PC-9 (cell line): ENCODE measurements around the gene OGA. TPM values are rescaled to one million over a fixed set of nuclear protein-coding genes. Genes with fewer than 3 reads are reported as not detected.

ENCODE experiments used
- BruUV-seq: library from RNA; stranded (reverse); fragments of 400-500 nt; replicated peaks from 2 replicates; lab custom pipeline; 2021; lab: Mats Ljungman, UMichigan
- CTCF ChIA-PET: fragments of 300-600 bp; sonication (Branson Sonifier 250); formaldehyde crosslinking; loops from one replicate; lab custom pipeline; 2022; ENCODE audit warnings: antibody characterized with exemption; lab: Charles Lee
- POLR2A ChIA-PET: fragments of 300-600 bp; sonication (Branson Sonifier 250); formaldehyde crosslinking; loops from one replicate; lab custom pipeline; 2022; ENCODE audit warnings: antibody characterized with exemption; ENCODE audit not compliant: unreplicated experiment; lab: Charles Lee
- DNase-seq, 2 experiments: peaks; one replicate each; pipeline versions ENCODE4 v3.0.0 to v3.0.0-alpha.2; 2015 to 2022; ENCODE audit warnings: mixed read lengths in 1 of 2
- H2AFZ ChIP-seq: fragments of 200-600 bp; sonication (generic); 2 replicates; pipeline ENCODE4 v1.8.1; 2017; ENCODE audit warnings: antibody characterized with exemption
- H3F3A ChIP-seq: fragments of 200-600 bp; sonication (generic); 2 replicates; pipeline ENCODE4 v1.8.1; 2017; ENCODE audit warnings: antibody characterized with exemption, mild to moderate bottlenecking, low read depth; ENCODE audit not compliant: insufficient read depth
- H3K27ac ChIP-seq: fragments of 200-600 bp; sonication (generic); 2 replicates; pipeline ENCODE4 v1.6.1; 2016; ENCODE audit warnings: mixed run types
- H3K27me3 ChIP-seq: fragments of 200-600 bp; sonication (generic); 2 replicates; pipeline ENCODE4 v1.6.1; 2016; ENCODE audit warnings: low read depth, mixed run types; ENCODE audit not compliant: insufficient read depth
- H3K36me3 ChIP-seq: fragments of 200-600 bp; sonication (generic); 2 replicates; pipeline ENCODE4 v1.6.1; 2016; ENCODE audit warnings: low read depth, mixed run types
- H3K4me1 ChIP-seq: fragments of 200-600 bp; sonication (generic); replicated peaks from 2 replicates; pipeline ENCODE4 v1.6.1; 2016; ENCODE audit warnings: mixed run types; ENCODE audit not compliant: insufficient read depth
- H3K4me2 ChIP-seq: fragments of 200-600 bp; sonication (generic); 2 replicates; pipeline ENCODE4 v1.6.1; 2017; ENCODE audit warnings: mixed run types
- H3K4me3 ChIP-seq: fragments of 200-600 bp; sonication (generic); 2 replicates; pipeline ENCODE4 v1.6.1; 2016; ENCODE audit warnings: mixed run types
- H3K79me2 ChIP-seq: fragments of 200-600 bp; sonication (generic); 2 replicates; pipeline ENCODE4 v1.6.1; 2017; ENCODE audit warnings: low read depth, mixed run types
- H3K9me2 ChIP-seq: fragments of 200-600 bp; sonication (generic); 2 replicates; pipeline ENCODE4 v1.8.1; 2017; ENCODE audit warnings: mild to moderate bottlenecking; ENCODE audit not compliant: insufficient read depth
- H3K9me3 ChIP-seq: fragments of 200-600 bp; sonication (generic); 2 replicates; pipeline ENCODE4 v1.8.1; 2016; ENCODE audit warnings: low read depth; ENCODE audit not compliant: insufficient read depth
- H4K20me1 ChIP-seq: fragments of 200-600 bp; sonication (generic); 2 replicates; pipeline ENCODE4 v1.8.1; 2017; ENCODE audit not compliant: insufficient read depth
- EZH2 ChIP-seq: fragments of 200-600 bp; sonication (generic); IDR thresholded peaks from 2 replicates; pipeline ENCODE4 v1.8.0; 2017; ENCODE audit warnings: antibody characterized with exemption, low read depth
- intact Hi-C: fragments of 100-400 bp; cut with micrococcal nuclease; formaldehyde crosslinking; loops from one replicate; pipeline ENCODE4 v1.10.0; 2022; ENCODE audit not compliant: unreplicated experiment
- total RNA-seq: library from RNA; stranded (reverse); gene quantifications from 2 replicates; pipeline ENCODE4 v1.2.3, GENCODE V29; 2021
- TF ChIP-seq, protein P1 (sequence below): fragments of 200-600 bp; sonication (generic); conservative IDR thresholded peaks from 2 replicates; pipeline ENCODE4 v1.6.1; 2017; ENCODE audit warnings: mixed run types, antibody characterized with exemption, mild to moderate bottlenecking, moderate library complexity

Gene OGA
- total RNA-seq, 1 experiment from 2014 or later, result 82.0 TPM

DNA sequence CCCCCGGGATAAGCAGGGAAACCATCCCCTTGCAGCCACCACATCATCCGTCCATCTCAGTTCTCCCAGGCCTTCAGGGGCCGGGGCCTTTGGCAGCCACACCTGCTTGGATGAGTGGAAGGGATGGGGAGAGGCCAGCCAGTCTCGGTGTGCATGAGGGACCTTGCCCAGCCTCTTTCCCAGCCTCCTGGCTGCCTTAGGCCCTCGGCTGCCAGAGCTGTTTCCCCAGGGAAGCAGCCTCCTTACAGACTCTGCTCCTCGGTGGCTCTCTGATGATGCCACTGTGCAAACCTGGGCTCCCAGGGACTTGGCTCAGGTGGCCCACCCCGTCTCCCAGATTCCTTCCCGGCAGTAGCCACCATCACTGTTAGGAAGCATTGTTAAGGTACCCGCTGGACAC is 57.0 kb downstream of the OGA start:
- no peaks in the 10 kb centered on the region for H3K36me3 ChIP-seq
- H3K9me3 ChIP-seq, result no peaks in the 10 kb centered on the region
- H4K20me1 ChIP-seq, result no peaks in the 10 kb centered on the region

DNA sequence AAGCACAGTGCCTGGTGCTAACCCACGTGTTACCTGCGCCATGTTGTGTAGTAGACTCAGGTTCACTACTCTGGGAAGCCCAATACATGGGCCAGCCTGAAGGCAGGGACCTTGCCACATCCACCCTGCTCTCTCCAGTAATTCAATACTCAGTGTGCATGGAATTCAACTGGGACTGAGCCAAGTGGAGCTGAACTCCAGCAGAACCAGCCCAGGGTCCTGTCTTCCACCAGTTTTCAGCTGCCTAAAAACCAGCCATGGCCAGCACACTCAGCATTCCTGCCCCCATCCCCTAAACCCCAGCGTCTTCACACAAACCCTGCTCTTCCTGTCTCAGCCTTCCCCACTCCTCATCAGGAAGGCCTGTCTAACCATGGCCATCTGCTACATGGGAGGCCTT is 57.7 kb downstream of the OGA start:
- Histone ChIP-seq H3K4me1 (no peaks in the 10 kb centered on the region), H2AFZ (no peak overlapping the region), H4K20me1 (no peaks in the 10 kb centered on the region), H3K27ac (no peak overlapping the region), H3K9me3 (no peaks in the 10 kb centered on the region), H3K9me2 (no peaks in the 10 kb centered on the region), H3K36me3 (no peaks in the 10 kb centered on the region), H3K27me3 (no peaks in the 10 kb centered on the region), H3K4me3 (no peak overlapping the region), H3K4me2 (no peak overlapping the region), H3F3A (no peaks in the 10 kb centered on the region), H3K79me2 (no peaks in the 10 kb centered on the region)
- DNase-seq, result no peak
- ChIA-PET CTCF (no interaction called here), POLR2A (no interaction called here)
- no TSS peak for BruUV-seq
- TF ChIP-seq, protein P1, sequence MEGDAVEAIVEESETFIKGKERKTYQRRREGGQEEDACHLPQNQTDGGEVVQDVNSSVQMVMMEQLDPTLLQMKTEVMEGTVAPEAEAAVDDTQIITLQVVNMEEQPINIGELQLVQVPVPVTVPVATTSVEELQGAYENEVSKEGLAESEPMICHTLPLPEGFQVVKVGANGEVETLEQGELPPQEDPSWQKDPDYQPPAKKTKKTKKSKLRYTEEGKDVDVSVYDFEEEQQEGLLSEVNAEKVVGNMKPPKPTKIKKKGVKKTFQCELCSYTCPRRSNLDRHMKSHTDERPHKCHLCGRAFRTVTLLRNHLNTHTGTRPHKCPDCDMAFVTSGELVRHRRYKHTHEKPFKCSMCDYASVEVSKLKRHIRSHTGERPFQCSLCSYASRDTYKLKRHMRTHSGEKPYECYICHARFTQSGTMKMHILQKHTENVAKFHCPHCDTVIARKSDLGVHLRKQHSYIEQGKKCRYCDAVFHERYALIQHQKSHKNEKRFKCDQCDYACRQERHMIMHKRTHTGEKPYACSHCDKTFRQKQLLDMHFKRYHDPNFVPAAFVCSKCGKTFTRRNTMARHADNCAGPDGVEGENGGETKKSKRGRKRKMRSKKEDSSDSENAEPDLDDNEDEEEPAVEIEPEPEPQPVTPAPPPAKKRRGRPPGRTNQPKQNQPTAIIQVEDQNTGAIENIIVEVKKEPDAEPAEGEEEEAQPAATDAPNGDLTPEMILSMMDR, result no peak
- TF ChIP-seq EZH2, result no peak
- intact Hi-C loops, result no loop called here

More for the DNA sequence above, 57.0 kb downstream of the OGA start:
- no peak overlapping the region for H3K4me2 ChIP-seq
- BruUV-seq, result no TSS peak
- no peaks in the 10 kb centered on the region for H3K4me1 ChIP-seq
- no peak for DNase-seq
- no peak for TF ChIP-seq EZH2
- TF ChIP-seq, protein P1, result no peak
- no peaks in the 10 kb centered on the region for H3K9me2 ChIP-seq
- H2AFZ ChIP-seq, result no peak overlapping the region
- no peaks in the 10 kb centered on the region for H3K27me3 ChIP-seq
- no peak overlapping the region for H3K27ac ChIP-seq
- no peaks in the 10 kb centered on the region for H3F3A ChIP-seq
- no peak overlapping the region for H3K4me3 ChIP-seq
- ChIA-PET CTCF (no interaction called here), POLR2A (no interaction called here)
- intact Hi-C loops, result no loop called here
- no peaks in the 10 kb centered on the region for H3K79me2 ChIP-seq

DNA sequence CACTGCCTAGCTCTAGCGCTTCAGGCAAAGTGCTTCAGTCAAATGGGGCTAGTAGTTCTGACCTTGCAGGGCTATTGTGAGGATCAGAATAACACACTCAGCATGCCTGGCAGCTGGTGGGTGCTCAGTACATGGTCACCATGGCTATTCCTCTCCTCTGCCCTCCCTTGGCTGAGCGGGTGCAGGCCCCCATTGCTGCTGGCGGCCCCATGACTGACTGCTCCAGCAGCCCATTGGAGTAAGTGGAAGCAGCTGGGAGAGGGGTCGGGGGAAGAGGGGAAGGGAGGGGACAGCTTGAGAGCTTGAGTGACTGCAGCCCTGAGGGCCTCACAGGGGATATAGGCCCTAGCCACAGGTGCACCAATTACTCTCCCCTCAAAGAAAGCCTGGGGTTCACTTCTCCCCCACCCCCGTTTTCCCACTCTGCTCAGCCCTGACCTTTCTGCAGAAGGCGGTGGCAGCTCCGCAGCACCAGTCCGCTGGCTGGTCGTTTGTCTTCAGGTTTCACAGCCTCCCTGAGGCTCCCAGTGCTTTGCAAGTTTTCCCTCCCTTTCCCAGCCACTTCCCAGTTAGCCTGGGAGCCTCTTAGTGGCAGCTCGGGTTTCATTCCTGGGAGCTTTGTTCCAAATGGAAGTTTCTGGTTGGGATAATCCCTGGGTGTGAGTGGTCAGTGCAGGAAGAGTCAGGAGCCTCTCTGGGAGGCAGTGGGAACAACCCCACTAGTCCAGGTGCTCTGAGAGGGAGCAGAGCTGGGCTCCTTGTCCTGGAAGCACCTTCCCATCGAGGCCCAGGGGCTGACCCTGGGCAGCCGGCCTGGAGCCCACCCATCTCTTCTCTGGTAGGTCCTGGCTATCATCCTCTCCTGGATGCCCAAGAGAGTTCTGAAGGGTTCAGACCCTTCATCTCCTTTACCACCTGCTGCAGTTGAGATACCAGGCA is 58.7 kb downstream of the OGA start:
- no peaks in the 10 kb centered on the region for H3K27me3 ChIP-seq
- no peaks in the 10 kb centered on the region for H4K20me1 ChIP-seq
- TF ChIP-seq, protein P1, result no peak
- TF ChIP-seq EZH2, result no peak
- ChIA-PET POLR2A (no interaction called here), CTCF (no interaction called here)
- no peak overlapping the region for H3K4me3 ChIP-seq
- DNase-seq, result no peak
- no peak overlapping the region for H3K27ac ChIP-seq
- H2AFZ ChIP-seq, result no peak overlapping the region
- no peaks in the 10 kb centered on the region for H3K36me3 ChIP-seq
- H3K9me2 ChIP-seq, result no peaks in the 10 kb centered on the region
- no peak overlapping the region for H3K4me2 ChIP-seq
- intact Hi-C loops, result no loop called here
- H3K4me1 ChIP-seq, result no peaks in the 10 kb centered on the region
- BruUV-seq, result no TSS peak
- H3K9me3 ChIP-seq, result no peaks in the 10 kb centered on the region
- no peaks in the 10 kb centered on the region for H3F3A ChIP-seq
- no peaks in the 10 kb centered on the region for H3K79me2 ChIP-seq
